A549 (cell line): ENCODE data around the gene TAF1B.

Experiments used
- GATA3 ChIP-seq: IDR thresholded peaks from 2 replicates; pipeline ENCODE4 v1.6.1; 2012; ENCODE audit warnings: borderline replicate concordance
- PHF8 ChIP-seq: fragments of 200-600 bp; sonication (generic); IDR thresholded peaks from 2 replicates; pipeline ENCODE4 v1.6.1; 2016; ENCODE audit warnings: low read depth, mild to moderate bottlenecking, antibody characterized with exemption, moderate library complexity, borderline replicate concordance
- POLR2A ChIP-seq: IDR thresholded peaks from 2 replicates; pipeline ENCODE4 v1.6.1; 2012; ENCODE audit warnings: mild to moderate bottlenecking, low read length
- RAD21 ChIP-seq, 2 experiments: fragments of >200 bp in 1 of 2; sonication (Bioruptor Twin) in 1 of 2; formaldehyde crosslinking in 1 of 2; IDR thresholded peaks in 1 of 2; conservative IDR thresholded peaks in 1 of 2; 2 replicates in 1 of 2; 3 replicates in 1 of 2; pipeline ENCODE4 v1.6.1; 2012 to 2018; ENCODE audit warnings: inconsistent platforms in 1 of 2
- RFX5 ChIP-seq: fragments of 450-650 bp; IDR thresholded peaks from 2 replicates; pipeline ENCODE4 v1.7.1; 2014; ENCODE audit warnings: antibody characterized with exemption, mild to moderate bottlenecking, moderate library complexity
- ZFP36 ChIP-seq: fragments of 450-650 bp; IDR thresholded peaks from 2 replicates; pipeline ENCODE4 v1.6.1; 2014; ENCODE audit warnings: borderline replicate concordance; ENCODE audit not compliant: partially characterized antibody
- TF ChIP-seq, protein P1 (sequence below): fragments of >200 bp; sonication (Bioruptor Twin); formaldehyde crosslinking; IDR thresholded peaks from 3 replicates; pipeline ENCODE4 v1.5.1; 2016
- TF ChIP-seq, protein P2 (sequence below): IDR thresholded peaks from 2 replicates; pipeline ENCODE4 v1.6.1; 2012
- TF ChIP-seq, protein P3 (sequence below): fragments of 250-450 bp; sonication (Bioruptor Pico); IDR thresholded peaks from 2 replicates; pipeline ENCODE4 v1.5.0; 2021; ENCODE audit warnings: mild to moderate bottlenecking, moderate library complexity, borderline replicate concordance

DNA sequence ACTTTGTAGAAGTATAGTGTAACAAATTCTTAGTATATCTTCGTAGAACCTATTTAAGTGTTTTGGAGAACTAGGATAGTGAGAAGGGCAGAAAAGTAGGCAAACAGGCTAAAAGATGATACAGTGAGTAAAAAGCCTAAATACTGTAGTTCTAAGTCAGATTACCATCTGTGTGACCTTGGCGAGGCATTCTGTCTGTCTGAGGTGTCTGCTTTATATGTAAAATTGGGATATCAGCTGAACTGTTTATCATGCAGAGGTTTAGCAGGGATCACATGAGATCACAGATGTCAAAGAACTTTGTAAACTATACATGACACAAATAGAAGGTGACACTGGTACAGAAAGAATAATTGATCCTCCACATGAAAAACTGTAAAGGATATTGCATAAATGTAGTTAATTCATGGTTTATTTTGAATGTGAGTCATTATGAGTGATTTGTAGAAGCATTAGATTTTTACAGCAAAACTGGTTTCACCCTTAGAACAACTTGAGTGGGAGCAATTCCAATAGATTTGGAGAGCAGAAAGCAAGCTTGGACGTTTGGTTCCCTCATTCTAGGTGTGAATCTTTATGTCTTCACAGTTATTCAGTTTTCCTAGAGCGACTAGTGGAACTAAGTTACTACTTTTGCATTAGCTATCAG, 41.9 kb downstream of the TAF1B start:
- TF ChIP-seq POLR2A (no peak), GATA3 (no peak), PHF8 (no peak), ZFP36 (no peak), RAD21 (conservative IDR thresholded peaks at IDR 0.05 in 1 of 2, IDR thresholded peaks at IDR 0.05 in 1 of 2) (no peak), RFX5 (no peak)
- TF ChIP-seq, protein P1, sequence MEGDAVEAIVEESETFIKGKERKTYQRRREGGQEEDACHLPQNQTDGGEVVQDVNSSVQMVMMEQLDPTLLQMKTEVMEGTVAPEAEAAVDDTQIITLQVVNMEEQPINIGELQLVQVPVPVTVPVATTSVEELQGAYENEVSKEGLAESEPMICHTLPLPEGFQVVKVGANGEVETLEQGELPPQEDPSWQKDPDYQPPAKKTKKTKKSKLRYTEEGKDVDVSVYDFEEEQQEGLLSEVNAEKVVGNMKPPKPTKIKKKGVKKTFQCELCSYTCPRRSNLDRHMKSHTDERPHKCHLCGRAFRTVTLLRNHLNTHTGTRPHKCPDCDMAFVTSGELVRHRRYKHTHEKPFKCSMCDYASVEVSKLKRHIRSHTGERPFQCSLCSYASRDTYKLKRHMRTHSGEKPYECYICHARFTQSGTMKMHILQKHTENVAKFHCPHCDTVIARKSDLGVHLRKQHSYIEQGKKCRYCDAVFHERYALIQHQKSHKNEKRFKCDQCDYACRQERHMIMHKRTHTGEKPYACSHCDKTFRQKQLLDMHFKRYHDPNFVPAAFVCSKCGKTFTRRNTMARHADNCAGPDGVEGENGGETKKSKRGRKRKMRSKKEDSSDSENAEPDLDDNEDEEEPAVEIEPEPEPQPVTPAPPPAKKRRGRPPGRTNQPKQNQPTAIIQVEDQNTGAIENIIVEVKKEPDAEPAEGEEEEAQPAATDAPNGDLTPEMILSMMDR: no peak
- TF ChIP-seq, protein P2, sequence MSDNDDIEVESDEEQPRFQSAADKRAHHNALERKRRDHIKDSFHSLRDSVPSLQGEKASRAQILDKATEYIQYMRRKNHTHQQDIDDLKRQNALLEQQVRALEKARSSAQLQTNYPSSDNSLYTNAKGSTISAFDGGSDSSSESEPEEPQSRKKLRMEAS: no peak
- TF ChIP-seq, protein P3, sequence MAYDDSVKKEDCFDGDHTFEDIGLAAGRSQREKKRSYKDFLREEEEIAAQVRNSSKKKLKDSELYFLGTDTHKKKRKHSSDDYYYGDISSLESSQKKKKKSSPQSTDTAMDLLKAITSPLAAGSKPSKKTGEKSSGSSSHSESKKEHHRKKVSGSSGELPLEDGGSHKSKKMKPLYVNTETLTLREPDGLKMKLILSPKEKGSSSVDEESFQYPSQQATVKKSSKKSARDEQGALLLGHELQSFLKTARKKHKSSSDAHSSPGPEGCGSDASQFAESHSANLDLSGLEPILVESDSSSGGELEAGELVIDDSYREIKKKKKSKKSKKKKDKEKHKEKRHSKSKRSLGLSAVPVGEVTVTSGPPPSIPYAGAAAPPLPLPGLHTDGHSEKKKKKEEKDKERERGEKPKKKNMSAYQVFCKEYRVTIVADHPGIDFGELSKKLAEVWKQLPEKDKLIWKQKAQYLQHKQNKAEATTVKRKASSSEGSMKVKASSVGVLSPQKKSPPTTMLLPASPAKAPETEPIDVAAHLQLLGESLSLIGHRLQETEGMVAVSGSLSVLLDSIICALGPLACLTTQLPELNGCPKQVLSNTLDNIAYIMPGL (CRISPR knock-in tag): no peak
